HepG2 (cell line): ENCODE data around the gene ZBTB32. TPM values are rescaled to one million over a fixed set of nuclear protein-coding genes. Genes with fewer than 3 reads are reported as not detected.

Experiments used
- ATAD3A ChIP-seq: sonication (generic); formaldehyde crosslinking; IDR thresholded peaks from 2 replicates; pipeline ENCODE4 v1.4.0; 2020; ENCODE audit warnings: missing genetic modification reagents
- CC2D1A ChIP-seq: sonication (generic); formaldehyde crosslinking; IDR thresholded peaks from 2 replicates; pipeline ENCODE4 v1.8.1; 2023; ENCODE audit warnings: mild to moderate bottlenecking, missing genetic modification reagents
- DDIT3 ChIP-seq: sonication (generic); formaldehyde crosslinking; IDR thresholded peaks from 2 replicates; pipeline ENCODE4 v1.4.0; 2020; ENCODE audit warnings: mild to moderate bottlenecking, missing genetic modification reagents
- HNRNPLL ChIP-seq: fragments of 200-400 bp; formaldehyde crosslinking; IDR thresholded peaks from 2 replicates; pipeline ENCODE4 v1.6.1; 2017; ENCODE audit warnings: mild to moderate bottlenecking, low read depth, low read length; ENCODE audit not compliant: poor library complexity, severe bottlenecking
- JUND ChIP-seq: sonication (generic); formaldehyde crosslinking; IDR thresholded peaks from 2 replicates; pipeline ENCODE4 v1.8.0; 2022; ENCODE audit warnings: mild to moderate bottlenecking, missing genetic modification reagents
- NCOA5 ChIP-seq: sonication (generic); formaldehyde crosslinking; IDR thresholded peaks from 2 replicates; pipeline ENCODE4 v1.4.0; 2020; ENCODE audit warnings: missing genetic modification reagents
- ONECUT2 ChIP-seq: sonication (generic); formaldehyde crosslinking; IDR thresholded peaks from 2 replicates; pipeline ENCODE4 v1.4.0; 2020; ENCODE audit warnings: missing genetic modification reagents
- SNAPC2 ChIP-seq: sonication (generic); formaldehyde crosslinking; IDR thresholded peaks from 2 replicates; pipeline ENCODE4 v1.8.1; 2022; ENCODE audit warnings: mild to moderate bottlenecking, missing genetic modification reagents
- ZBTB39 ChIP-seq: sonication (generic); formaldehyde crosslinking; IDR thresholded peaks from 2 replicates; pipeline ENCODE4 v1.5.0; 2020; ENCODE audit warnings: missing genetic modification reagents
- ZNF136 ChIP-seq: sonication (generic); formaldehyde crosslinking; IDR thresholded peaks from 2 replicates; pipeline ENCODE4 v1.8.1; 2022; ENCODE audit warnings: low read depth, mild to moderate bottlenecking, moderate library complexity, missing genetic modification reagents
- ZNF263 ChIP-seq: sonication (generic); formaldehyde crosslinking; IDR thresholded peaks from 2 replicates; pipeline ENCODE4 v1.4.0; 2020; ENCODE audit warnings: missing genetic modification reagents
- ZNF576 ChIP-seq: sonication (generic); formaldehyde crosslinking; IDR thresholded peaks from 2 replicates; pipeline ENCODE4 v1.4.0; 2020; ENCODE audit warnings: mild to moderate bottlenecking, missing genetic modification reagents
- ZNF703 ChIP-seq: sonication (generic); formaldehyde crosslinking; IDR thresholded peaks from 2 replicates; pipeline ENCODE4 v1.5.1; 2020; ENCODE audit warnings: missing genetic modification reagents, mild to moderate bottlenecking, moderate library complexity, borderline replicate concordance
- ZNF841 ChIP-seq: sonication (generic); formaldehyde crosslinking; IDR thresholded peaks from 2 replicates; pipeline ENCODE4 v1.8.1; 2023; ENCODE audit warnings: missing genetic modification reagents, borderline replicate concordance
- ZSCAN22 ChIP-seq: sonication (generic); formaldehyde crosslinking; IDR thresholded peaks from 2 replicates; pipeline ENCODE4 v1.4.0; 2020; ENCODE audit warnings: mild to moderate bottlenecking, missing genetic modification reagents
- ZXDC ChIP-seq: sonication (generic); formaldehyde crosslinking; IDR thresholded peaks from 2 replicates; pipeline ENCODE4 v1.5.0; 2020; ENCODE audit warnings: mild to moderate bottlenecking, missing genetic modification reagents
- polyA plus RNA-seq, 8 experiments: library from polyadenylated mRNA; depleted of rRNA in 3 of 8; stranded (reverse) in 7 of 8; unstranded in 1 of 8; fragments of >200 nt; fragmentation: Illumina TruSeq in 4 of 8; extraction: Trizol in 4 of 8; gene quantifications; 2 replicates each; pipeline versions ENCODE4 v1.2.1 to v1.2.3, GENCODE V29; 2011 to 2016; ENCODE audit warnings: low read depth in 4 of 8, missing spikeins in 1 of 8, mixed read lengths in 1 of 8; ENCODE audit not compliant: insufficient read depth in 1 of 8
- total RNA-seq, 5 experiments: library from RNA; depleted of rRNA; stranded (reverse); fragments of >200 nt; fragmentation: Illumina TruSeq; extraction: Trizol; gene quantifications; 2 replicates each; pipeline ENCODE4 v1.2.3, GENCODE V29; 2016; ENCODE audit warnings: low read depth in 1 of 5
- TF ChIP-seq, protein P1 (sequence below): sonication (generic); formaldehyde crosslinking; IDR thresholded peaks from 2 replicates; pipeline ENCODE4 v1.4.0; 2020; ENCODE audit warnings: low read depth, mild to moderate bottlenecking, missing genetic modification reagents
- TF ChIP-seq, protein P2 (sequence below): fragments of 450-650 bp; IDR thresholded peaks from 2 replicates; pipeline ENCODE4 v1.6.1; 2016

Gene ZBTB32
- total and polyA plus RNA-seq, 2 of the 13 experiments (the other 11 are each of a cell fraction or from before 2014, with no cell fraction given) = not detected

GRCh38 chr19:35744430-35745327 lies 40.3 kb downstream of the ZBTB32 start (continued):
- TF ChIP-seq, protein P1, sequence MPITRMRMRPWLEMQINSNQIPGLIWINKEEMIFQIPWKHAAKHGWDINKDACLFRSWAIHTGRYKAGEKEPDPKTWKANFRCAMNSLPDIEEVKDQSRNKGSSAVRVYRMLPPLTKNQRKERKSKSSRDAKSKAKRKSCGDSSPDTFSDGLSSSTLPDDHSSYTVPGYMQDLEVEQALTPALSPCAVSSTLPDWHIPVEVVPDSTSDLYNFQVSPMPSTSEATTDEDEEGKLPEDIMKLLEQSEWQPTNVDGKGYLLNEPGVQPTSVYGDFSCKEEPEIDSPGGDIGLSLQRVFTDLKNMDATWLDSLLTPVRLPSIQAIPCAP (CRISPR knock-in tag) = no peak
- TF ChIP-seq ZNF576 (CRISPR knock-in tag) (no peak), SNAPC2 (CRISPR knock-in tag) (no peak), HNRNPLL (peak; percentile 53), ZBTB39 (CRISPR knock-in tag) (no peak), ZNF841 (CRISPR knock-in tag) (no peak), ZNF263 (CRISPR knock-in tag) (peak; percentile 31; the same call in 1 of the 2 replicates), ATAD3A (CRISPR knock-in tag) (no peak), ZNF136 (CRISPR knock-in tag) (no peak), ZNF703 (CRISPR knock-in tag) (no peak), ONECUT2 (CRISPR knock-in tag) (no peak), ZXDC (CRISPR knock-in tag) (no peak), DDIT3 (no peak), NCOA5 (CRISPR knock-in tag) (no peak), CC2D1A (no peak), ZSCAN22 (CRISPR knock-in tag) (no peak), JUND (CRISPR knock-in tag) (no peak)
- TF ChIP-seq, protein P2, sequence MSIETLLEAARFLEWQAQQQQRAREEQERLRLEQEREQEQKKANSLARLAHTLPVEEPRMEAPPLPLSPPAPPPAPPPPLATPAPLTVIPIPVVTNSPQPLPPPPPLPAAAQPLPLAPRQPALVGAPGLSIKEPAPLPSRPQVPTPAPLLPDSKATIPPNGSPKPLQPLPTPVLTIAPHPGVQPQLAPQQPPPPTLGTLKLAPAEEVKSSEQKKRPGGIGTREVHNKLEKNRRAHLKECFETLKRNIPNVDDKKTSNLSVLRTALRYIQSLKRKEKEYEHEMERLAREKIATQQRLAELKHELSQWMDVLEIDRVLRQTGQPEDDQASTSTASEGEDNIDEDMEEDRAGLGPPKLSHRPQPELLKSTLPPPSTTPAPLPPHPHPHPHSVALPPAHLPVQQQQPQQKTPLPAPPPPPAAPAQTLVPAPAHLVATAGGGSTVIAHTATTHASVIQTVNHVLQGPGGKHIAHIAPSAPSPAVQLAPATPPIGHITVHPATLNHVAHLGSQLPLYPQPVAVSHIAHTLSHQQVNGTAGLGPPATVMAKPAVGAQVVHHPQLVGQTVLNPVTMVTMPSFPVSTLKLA = peak; percentile 8; the same call in 1 of the 2 replicates
